GM21360 (cell line): Measurements from ENCODE around the gene XXYLT1.
A peak's percentile ranks its signal among the peaks of the same experiment; 100 is the strongest.
"Not testable (repeated sequence)": the region's sequence is repeated elsewhere in the genome, so short reads cannot be mapped to it uniquely, and the experiment has no call there.

Experiments
- ATAC-seq: cut with Tn5 transposase; IDR thresholded peaks from one replicate; pipeline ENCODE4 v1.9.1; 2021; ENCODE audit warnings: mild to moderate bottlenecking, moderate library complexity; ENCODE audit not compliant: unreplicated experiment

The XXYLT1 gene

DNA sequence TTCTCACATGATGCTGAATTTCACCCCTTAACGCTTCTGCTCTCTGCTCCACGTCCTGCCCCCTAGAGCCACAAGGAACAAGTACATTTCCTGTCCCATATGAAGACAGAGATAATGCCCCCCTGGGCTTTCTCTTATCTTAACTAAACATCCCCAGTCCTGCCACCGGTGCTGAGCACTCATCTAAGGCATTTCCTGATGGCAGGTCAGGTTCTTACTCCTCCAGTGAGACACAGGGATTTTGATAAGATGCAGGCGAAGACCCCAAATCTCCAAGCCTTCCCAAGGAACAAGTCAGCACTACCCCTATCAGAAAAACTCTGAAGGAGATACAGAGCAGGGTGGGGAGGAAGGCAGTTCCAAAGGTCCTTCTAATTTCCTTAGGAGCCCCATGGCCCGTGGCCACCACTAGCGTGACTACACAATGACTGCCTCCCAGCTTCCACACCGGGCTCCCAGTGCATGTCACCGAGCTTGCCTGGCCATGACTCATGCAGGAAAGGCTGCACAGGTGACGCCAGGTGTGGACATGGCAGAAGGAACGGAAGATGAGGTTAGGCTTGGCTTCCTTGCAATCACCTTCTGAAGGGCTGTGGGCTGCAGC is 152.9 kb downstream of the XXYLT1 start:
- ATAC-seq, result no peak

- ATAC-seq, result no peak
Observed at GRCh38 chr3:195116407-195117185, 154.4 kb downstream of the XXYLT1 start.

DNA sequence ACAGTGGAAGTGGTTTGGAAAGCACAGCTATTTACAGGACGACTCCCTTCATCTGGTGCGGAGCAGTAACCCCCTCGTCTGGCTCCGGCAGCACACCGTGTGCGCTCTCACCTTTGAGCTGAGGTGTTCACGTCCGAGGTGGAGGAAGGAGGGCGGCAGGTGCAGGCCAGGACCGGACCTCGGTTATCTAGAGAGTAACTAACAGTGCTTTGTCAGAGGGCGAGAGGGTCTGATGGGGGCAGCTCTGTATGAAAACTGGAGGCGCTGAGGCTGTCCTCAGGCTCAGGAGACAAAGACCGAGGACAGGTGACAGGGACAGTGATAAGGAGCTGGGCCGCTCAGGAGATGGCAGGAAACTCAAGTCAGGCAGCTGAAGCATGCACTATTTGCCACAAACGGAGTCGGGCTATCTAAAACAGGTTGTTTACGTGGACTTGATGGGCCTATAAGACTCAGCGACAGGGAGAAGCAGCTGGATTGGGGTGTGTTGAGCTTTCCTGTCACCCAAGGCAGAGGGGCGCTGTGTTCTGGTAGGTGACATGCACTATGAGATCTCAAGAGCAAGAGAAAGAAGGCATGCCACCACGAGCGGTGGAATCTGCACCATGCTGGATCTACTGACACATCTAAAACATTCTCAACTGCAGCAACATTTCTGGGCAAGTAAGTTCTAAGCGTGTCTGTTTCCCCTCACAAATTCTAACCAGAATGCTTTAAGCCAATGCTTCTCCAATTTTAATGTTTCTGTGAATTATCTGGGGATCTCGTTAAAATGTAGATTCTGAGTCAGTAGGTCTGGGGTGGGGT is 155.2 kb downstream of the XXYLT1 start:
- ATAC-seq, result no peak

DNA sequence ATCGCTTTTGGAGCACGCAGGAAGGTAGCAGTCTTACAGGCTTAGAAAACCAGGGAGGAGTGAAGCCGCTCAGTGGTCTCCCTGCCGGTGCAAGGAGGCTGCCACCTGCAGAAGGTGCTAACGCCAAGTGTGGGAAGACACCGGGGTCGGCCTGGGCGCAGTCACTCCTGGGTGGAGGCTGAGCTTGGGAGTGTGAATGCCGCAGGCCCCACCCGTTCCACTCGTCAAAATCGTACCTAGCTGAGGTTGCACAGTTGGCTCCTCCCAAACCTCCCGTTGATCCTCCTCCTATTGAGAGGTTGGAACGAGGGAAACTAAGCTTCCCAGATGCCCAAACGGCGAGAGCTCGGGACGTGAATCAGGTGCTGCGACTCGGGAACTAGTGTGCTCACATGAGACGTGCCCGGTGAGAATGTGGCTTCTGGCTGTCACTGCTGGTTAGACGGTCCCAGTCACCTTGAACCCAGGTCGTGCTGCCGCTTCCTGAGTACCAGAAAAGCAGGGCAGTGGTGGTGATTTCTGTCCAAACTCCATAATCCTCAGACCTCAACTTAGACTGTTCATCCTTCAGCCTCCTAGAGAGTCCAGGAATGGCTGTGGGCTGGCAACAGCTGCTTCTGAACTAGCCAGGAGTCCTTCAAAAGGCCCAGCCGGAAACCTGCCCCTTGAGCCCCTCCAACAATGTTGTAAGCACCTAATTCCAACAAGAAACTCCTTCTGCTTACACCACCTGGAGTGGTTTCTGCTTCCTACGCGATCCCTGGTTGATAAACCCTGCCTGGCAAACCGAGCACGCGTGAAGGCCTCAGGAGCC is 156.0 kb downstream of the XXYLT1 start:
- ATAC-seq, result no peak

DNA sequence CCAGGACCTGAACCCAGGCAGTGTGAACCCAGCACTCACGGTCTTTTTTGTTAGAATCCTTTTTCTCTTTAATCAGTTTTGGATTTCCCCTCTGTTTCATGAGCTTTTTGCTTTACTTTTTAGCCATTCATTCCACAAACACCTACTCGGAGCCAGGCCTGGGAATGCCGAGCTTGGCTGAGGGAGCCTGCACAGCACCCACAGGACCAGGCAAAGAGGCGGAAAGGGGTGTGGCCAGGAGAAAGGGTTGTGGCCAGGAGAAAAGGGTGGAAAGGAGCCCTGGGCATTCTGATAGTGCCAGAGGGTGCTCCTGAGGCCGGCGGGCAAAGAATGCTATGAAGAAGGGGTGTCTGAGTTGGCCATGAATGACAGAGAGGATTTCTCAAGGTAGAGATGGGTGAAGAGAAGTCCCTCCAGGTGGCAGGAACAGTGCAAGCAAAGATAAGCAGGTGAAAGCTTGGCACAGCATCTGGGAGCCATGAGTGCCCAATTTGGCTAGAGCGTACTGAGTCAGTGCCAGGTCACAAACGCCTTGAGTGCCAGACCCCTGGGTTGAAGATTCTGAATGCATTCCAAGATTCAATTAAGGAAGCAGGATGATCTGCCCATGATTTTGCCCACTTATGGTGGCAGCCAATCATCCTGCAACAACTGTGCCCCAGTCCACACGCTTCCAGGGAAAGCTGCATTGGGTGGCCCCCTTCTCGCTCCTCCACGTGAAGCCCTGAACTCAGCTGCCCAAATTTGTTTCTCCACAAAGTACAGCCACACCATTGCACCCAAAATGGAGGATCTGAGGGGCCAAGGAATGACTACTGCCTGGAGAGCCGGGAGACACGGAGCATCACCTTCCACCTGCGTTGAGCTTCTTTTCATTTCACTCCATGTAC is 157.2 kb downstream of the XXYLT1 start:
- no peak for ATAC-seq

DNA sequence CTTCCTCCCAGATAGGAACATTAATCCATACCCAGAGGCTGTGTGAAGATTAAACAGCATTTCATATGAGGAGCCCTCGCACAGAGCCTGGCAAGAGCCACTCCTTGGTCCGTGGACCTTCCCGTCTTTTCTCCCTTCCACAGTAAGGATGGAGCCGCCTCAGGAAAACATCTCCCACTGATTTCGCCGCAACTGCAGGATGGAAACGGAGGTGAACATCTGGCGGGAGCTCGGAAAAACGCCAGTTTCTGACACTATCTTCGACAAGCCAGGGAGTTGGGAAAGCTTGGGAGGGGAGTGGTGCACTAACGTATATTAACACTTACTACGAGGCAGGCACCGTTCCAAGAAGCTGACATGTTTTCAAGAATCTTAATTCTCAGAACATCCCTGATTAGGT is 157.9 kb downstream of the XXYLT1 start:
- ATAC-seq, result no peak

- ATAC-seq, result no peak
Observed at GRCh38 chr3:195112361-195112791, 158.6 kb downstream of the XXYLT1 start.

- ATAC-seq, result no peak
Observed at GRCh38 chr3:195111766-195112165, 159.2 kb downstream of the XXYLT1 start.

- no peak for ATAC-seq
Observed at GRCh38 chr3:195111319-195111705, 159.6 kb downstream of the XXYLT1 start.

GRCh38 chr3:195110647-195111318 is 160.2 kb downstream of the XXYLT1 start:
- ATAC-seq, result no peak

GRCh38 chr3:195109098-195109657 is 161.8 kb downstream of the XXYLT1 start:
- ATAC-seq, result no peak

- ATAC-seq, result no peak
Observed at GRCh38 chr3:195107593-195107992, 163.4 kb downstream of the XXYLT1 start.

DNA sequence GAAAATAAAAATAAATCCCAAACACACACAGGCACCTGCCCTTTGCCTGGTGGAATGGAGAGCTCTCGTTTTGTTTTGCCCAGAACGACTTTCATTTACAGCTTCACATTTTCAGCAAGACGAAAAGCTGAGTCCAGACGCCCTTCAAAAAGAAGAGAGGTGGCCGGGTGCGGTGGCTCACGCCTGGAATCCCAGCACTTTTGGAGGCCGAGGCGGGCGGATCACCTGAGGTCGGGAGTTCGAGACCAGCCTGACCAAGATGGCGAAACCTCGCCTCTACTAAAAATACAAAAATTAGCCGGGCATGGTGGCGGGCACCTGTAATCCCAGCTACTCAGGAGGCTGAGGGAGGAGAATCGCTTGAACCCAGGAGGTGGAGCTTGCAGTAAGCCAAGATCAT is 163.9 kb downstream of the XXYLT1 start:
- not testable (repeated sequence) for ATAC-seq

- peak; percentile 84 for ATAC-seq
Observed at GRCh38 chr3:195106418-195106906, 164.5 kb downstream of the XXYLT1 start.

- no peak for ATAC-seq
Observed at GRCh38 chr3:195105841-195106417, 165.0 kb downstream of the XXYLT1 start.

GRCh38 chr3:195105389-195105788 is 165.6 kb downstream of the XXYLT1 start:
- no peak for ATAC-seq

DNA sequence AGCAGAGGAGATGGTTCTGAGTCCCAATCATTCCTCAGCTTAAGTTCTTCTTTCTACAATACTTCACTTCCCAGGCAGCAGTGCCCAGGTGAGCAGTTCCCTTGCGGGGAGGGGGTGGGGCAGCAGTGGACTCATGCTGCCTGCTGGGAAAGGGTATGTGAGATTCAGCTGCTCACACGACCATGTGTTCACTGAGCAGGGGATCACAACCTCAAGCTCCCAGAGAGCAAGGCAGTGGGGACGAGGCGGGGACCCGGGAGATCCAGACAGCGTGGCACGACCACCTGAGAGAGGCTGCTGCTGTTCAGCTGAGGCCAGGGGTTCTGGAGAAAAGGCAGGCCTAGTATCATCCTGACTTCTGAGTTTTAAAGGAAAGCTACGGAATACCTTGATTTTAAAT is 166.6 kb downstream of the XXYLT1 start:
- ATAC-seq, result no peak

DNA sequence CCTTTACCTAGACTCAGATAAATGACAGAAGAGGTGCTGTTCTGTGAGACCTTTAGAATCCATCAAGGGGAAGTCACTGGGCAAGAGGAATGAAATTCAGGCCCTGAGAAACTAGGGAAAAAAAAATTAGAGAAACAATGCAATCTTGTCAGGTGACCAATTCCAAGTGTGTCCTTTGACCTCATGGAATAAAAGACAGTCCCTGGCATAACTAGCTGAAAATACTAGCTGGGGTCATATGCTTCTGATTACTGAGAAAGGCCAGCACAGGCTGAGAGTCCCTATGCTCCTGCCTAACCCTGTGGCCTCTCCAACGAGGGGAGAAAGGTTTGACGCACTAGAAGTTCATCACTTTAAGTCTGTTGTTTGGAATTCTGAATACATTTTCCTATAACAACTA is 167.3 kb downstream of the XXYLT1 start:
- no peak for ATAC-seq
